Gastroesophageal sphincter (tissue), 4 donors: ENCODE results near the gene MPND. TPM values are rescaled to one million over a fixed set of nuclear protein-coding genes. Genes with fewer than 3 reads are reported as not detected.

ENCODE experiments used
- ATAC-seq: fragments of 150-250 bp; one replicate; pipeline ENCODE4 v1.9.1; 2016; ENCODE audit warnings: mild to moderate bottlenecking, moderate library complexity
- H3K27ac ChIP-seq, 4 donors: fragments of 200-600 bp; sonication (generic) in 3 of 4; 1 replicate in 3 of 4; 2 replicates in 1 of 4; pipeline ENCODE4 v1.5.1; 2016 to 2019
- H3K27me3 ChIP-seq: fragments of 200-600 bp; sonication (generic); one replicate; pipeline ENCODE4 v1.5.1; 2019
- H3K36me3 ChIP-seq, 2 donors: fragments of 200-600 bp; sonication (generic); one replicate each; pipeline ENCODE4 v1.5.1; 2019; ENCODE audit warnings: control low read depth in 1 of 2
- H3K4me1 ChIP-seq, 3 donors: fragments of 200-600 bp; sonication (generic); 1 replicate in 2 of 3; 2 replicates in 1 of 3; pipeline ENCODE4 v1.5.1; 2016 to 2019; ENCODE audit warnings: control low read depth in 2 of 3
- H3K4me3 ChIP-seq, 2 donors: fragments of 200-600 bp; sonication (generic); one replicate each; pipeline ENCODE4 v1.5.1; 2019; ENCODE audit warnings: mild to moderate bottlenecking in 1 of 2, moderate library complexity in 1 of 2
- H3K9me3 ChIP-seq, 3 donors: fragments of 200-600 bp; sonication (generic); one replicate each; pipeline ENCODE4 v1.5.1; 2017 to 2019; ENCODE audit warnings: control low read depth in 2 of 3
- EP300 ChIP-seq: sonication (generic); formaldehyde crosslinking; IDR thresholded peaks from one replicate; pipeline ENCODE4 v1.6.1; 2017; ENCODE audit warnings: antibody characterized with exemption, mild to moderate bottlenecking
- POLR2A ChIP-seq, 2 donors: fragments of 450-650 bp; IDR thresholded peaks; one replicate each; pipeline ENCODE4 v1.6.1; 2017; ENCODE audit warnings: antibody characterized with exemption in 2 of 2, mild to moderate bottlenecking in 2 of 2, moderate library complexity in 1 of 2
- POLR2AphosphoS5 ChIP-seq: sonication (generic); formaldehyde crosslinking; IDR thresholded peaks from one replicate; pipeline ENCODE4 v1.6.1; 2017; ENCODE audit warnings: antibody characterized with exemption
- WGBS, 2 donors: methylation state at CpG; one replicate each; pipeline ENCODE4 v1.1.5; 2018; ENCODE audit warnings: low coverage in 1 of 2; 5-methylcytosine and 5-hydroxymethylcytosine counted together
- total RNA-seq, 4 donors: library from RNA; depleted of rRNA; stranded (reverse); fragments of >200 nt; gene quantifications; one replicate each; pipeline ENCODE4 v1.1.0, GENCODE V29; 2016
- TF ChIP-seq, protein P1 (sequence below), 4 experiments: fragments of 200-600 bp in 2 of 4; fragments of 450-650 bp in 2 of 4; sonication (generic) in 1 of 4; IDR thresholded peaks; one replicate each; pipeline ENCODE4 v1.5.1; 2017 to 2019; ENCODE audit warnings: antibody characterized with exemption in 4 of 4, mild to moderate bottlenecking in 2 of 4, moderate library complexity in 2 of 4

The MPND gene
- total RNA-seq, 4 donors from 2014 or later: 4.7 to 7.5 (median 6.0) TPM

GRCh38 chr19:4367781-4368127, 24.4 kb downstream of the MPND start:
- WGBS, 2 donors: no CpG with 5 or more reads among the region's 13 CpGs

GRCh38 chr19:4368128-4368820, 24.9 kb downstream of the MPND start:
- WGBS, 2 donors: 16% methylated on average over 6 of the region's 19 CpGs; no CpG with 5 or more reads in 1 of the 2 donors
- no peak overlapping the region for H3K4me3 ChIP-seq

More at GRCh38 chr19:4367781-4368127, 24.4 kb downstream of the MPND start:
- H3K27ac ChIP-seq: peak overlapping the region in 3 of 4 donors; percentile 72 to 87 (median 87)
- peaks cover 0 to 56% (median 53%) of the 10 kb centered on the region in 3 donors for H3K4me1 ChIP-seq
- no peaks in the 10 kb centered on the region for H3K27me3 ChIP-seq
- peaks cover 0 to 50% of the 10 kb centered on the region in 2 donors for H3K36me3 ChIP-seq
- H3K4me3 ChIP-seq: no peak overlapping the region
- no peak for ATAC-seq
- no peaks in the 10 kb centered on the region for H3K9me3 ChIP-seq
- TF ChIP-seq EP300: no peak
- TF ChIP-seq POLR2A (IDR thresholded peaks at IDR 0.05): no peak
- no peak for TF ChIP-seq POLR2AphosphoS5
- TF ChIP-seq, protein P1, sequence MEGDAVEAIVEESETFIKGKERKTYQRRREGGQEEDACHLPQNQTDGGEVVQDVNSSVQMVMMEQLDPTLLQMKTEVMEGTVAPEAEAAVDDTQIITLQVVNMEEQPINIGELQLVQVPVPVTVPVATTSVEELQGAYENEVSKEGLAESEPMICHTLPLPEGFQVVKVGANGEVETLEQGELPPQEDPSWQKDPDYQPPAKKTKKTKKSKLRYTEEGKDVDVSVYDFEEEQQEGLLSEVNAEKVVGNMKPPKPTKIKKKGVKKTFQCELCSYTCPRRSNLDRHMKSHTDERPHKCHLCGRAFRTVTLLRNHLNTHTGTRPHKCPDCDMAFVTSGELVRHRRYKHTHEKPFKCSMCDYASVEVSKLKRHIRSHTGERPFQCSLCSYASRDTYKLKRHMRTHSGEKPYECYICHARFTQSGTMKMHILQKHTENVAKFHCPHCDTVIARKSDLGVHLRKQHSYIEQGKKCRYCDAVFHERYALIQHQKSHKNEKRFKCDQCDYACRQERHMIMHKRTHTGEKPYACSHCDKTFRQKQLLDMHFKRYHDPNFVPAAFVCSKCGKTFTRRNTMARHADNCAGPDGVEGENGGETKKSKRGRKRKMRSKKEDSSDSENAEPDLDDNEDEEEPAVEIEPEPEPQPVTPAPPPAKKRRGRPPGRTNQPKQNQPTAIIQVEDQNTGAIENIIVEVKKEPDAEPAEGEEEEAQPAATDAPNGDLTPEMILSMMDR (IDR thresholded peaks at IDR 0.05): no peak

GRCh38 chr19:4369109-4369887, 25.9 kb downstream of the MPND start:
- H3K4me3 ChIP-seq: peak overlapping the region in 1 of 2 donors; percentile 32
- ATAC-seq: peak; percentile 48

More at GRCh38 chr19:4368128-4368820, 24.9 kb downstream of the MPND start:
- ATAC-seq: no peak
- Histone ChIP-seq H3K27me3 (no peaks in the 10 kb centered on the region), H3K27ac (peak overlapping the region in 3 of 4 donors; percentile 72 to 87 (median 87)), H3K36me3 (peaks cover 0 to 44% of the 10 kb centered on the region in 2 donors), H3K9me3 (no peaks in the 10 kb centered on the region), H3K4me1 (peaks cover 0 to 61% (median 59%) of the 10 kb centered on the region in 3 donors)
- TF ChIP-seq POLR2AphosphoS5: no peak
- no peak for TF ChIP-seq EP300
- TF ChIP-seq, protein P1 (IDR thresholded peaks at IDR 0.05): no peak
- TF ChIP-seq POLR2A (IDR thresholded peaks at IDR 0.05): no peak

DNA sequence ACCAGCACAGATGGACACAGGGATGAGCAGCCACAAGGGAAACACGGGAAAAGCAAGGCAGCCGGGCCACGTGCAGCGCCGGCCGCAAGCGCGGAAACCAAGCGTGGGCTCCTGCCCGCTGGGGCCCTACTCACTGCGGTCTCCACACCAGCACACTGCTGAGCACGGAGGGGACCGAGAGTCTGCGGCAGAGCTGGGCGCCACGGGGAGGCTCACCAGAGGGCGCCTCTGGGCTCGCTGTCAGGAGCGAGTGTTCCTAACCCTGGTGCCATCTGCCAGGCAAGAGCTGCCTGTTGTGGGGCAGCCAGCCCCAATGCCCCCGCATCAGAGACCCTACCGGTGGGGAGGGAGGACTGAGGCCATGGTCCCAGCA, 26.5 kb downstream of the MPND start:
- Histone ChIP-seq H3K27me3 (no peaks in the 10 kb centered on the region), H3K4me3 (peak overlapping the region in 1 of 2 donors; percentile 32), H3K9me3 (no peaks in the 10 kb centered on the region), H3K36me3 (peaks cover 0 to 28% of the 10 kb centered on the region in 2 donors), H3K27ac (peak overlapping the region in 3 of 4 donors; percentile 72 to 87 (median 87)), H3K4me1 (peaks cover 0 to 77% (median 72%) of the 10 kb centered on the region in 3 donors)
- TF ChIP-seq, protein P1 (IDR thresholded peaks at IDR 0.05): peak in 3 of 4 experiments; percentile 30 to 75 (median 61)
- TF ChIP-seq POLR2AphosphoS5: no peak
- TF ChIP-seq POLR2A (IDR thresholded peaks at IDR 0.05): peak in 1 of 2 donors; percentile 10
- TF ChIP-seq EP300: no peak
- ATAC-seq: peak; percentile 13
- no CpG with 5 or more reads among the region's 21 CpGs for WGBS, 2 donors

More at GRCh38 chr19:4369109-4369887, 25.9 kb downstream of the MPND start:
- Histone ChIP-seq H3K27ac (peak overlapping the region in 3 of 4 donors; percentile 72 to 87 (median 87)), H3K36me3 (peaks cover 0 to 34% of the 10 kb centered on the region in 2 donors), H3K4me1 (peaks cover 0 to 71% (median 66%) of the 10 kb centered on the region in 3 donors), H3K9me3 (no peaks in the 10 kb centered on the region), H3K27me3 (no peaks in the 10 kb centered on the region)
- WGBS, 2 donors: 33 to 65% methylated on average over 2 to 4 of the region's 25 CpGs
- TF ChIP-seq, protein P1 (IDR thresholded peaks at IDR 0.05): no peak
- TF ChIP-seq EP300: no peak
- peak; percentile 39 for TF ChIP-seq POLR2AphosphoS5
